ENCODE results near the gene LILRB2. TPM values are rescaled to one million over a fixed set of nuclear protein-coding genes. Genes with fewer than 3 reads are reported as not detected.
"Not testable (repeated sequence)": the region's sequence is repeated elsewhere in the genome, so short reads cannot be mapped to it uniquely, and the experiment has no call there.

Gene LILRB2
- polyA plus RNA-seq (2011; rRNA removed) (not detected in 2 replicates), polyA minus RNA-seq (2011; rRNA and poly(A)+ RNA removed) (not detected in 2 replicates)

GRCh38 chr19:54281007-54281728, at the start of gene LILRB2:
LILRB2 (minus strand) TSS chr19:54281110; CDS start chr19:54280496, 614 bp downstream.
- TF ChIP-seq CTCF (IDR thresholded peaks at IDR 0.05; ENCODE audit: insufficient read depth, low read depth, low read length) = no peak
- POLR2A ChIA-PET = no interaction called here

GRCh38 chr19:54329476-54330165, 48.7 kb upstream of the LILRB2 start:
- ChIA-PET CTCF (no interaction called here), POLR2A (no interaction called here)
- no peak for DNase-seq (ENCODE audit: low read depth)
- Histone ChIP-seq H3K27me3 (ENCODE audit: control insufficient read depth, insufficient read depth, low read length) (no peaks in the 10 kb centered on the region), H3K36me3 (ENCODE audit: control insufficient read depth, insufficient read depth, low read length) (no peaks in the 10 kb centered on the region), H3K4me3 (ENCODE audit: low read depth, low read length) (no peak overlapping the region)
- TF ChIP-seq CTCF (IDR thresholded peaks at IDR 0.05; ENCODE audit: insufficient read depth, low read depth, low read length) = no peak

More at GRCh38 chr19:54281007-54281728, at the start of gene LILRB2:
- Histone ChIP-seq H3K36me3 (ENCODE audit: control insufficient read depth, insufficient read depth, low read length) (no peaks in the 10 kb centered on the region), H3K4me3 (ENCODE audit: low read depth, low read length) (no peak within 1 kb of the TSS), H3K27me3 (ENCODE audit: control insufficient read depth, insufficient read depth, low read length) (no peaks in the 10 kb centered on the region)
- CTCF ChIA-PET = no interaction called here
- no peak for DNase-seq (ENCODE audit: low read depth)

- H3K36me3 ChIP-seq (ENCODE audit: control insufficient read depth, insufficient read depth, low read length); H3K27me3 ChIP-seq (ENCODE audit: control insufficient read depth, insufficient read depth, low read length); DNase-seq (ENCODE audit: low read depth); POLR2A ChIA-PET; H3K4me3 ChIP-seq (ENCODE audit: low read depth, low read length): not testable (repeated sequence)
- CTCF ChIA-PET = interaction anchor here (0.6 kb wide), 1 partner anchor 26 kb away, joined by 3 read pairs; no protein-coding TSS in a partner anchor
Observed at GRCh38 chr19:54328781-54329180, 47.9 kb upstream of the LILRB2 start.

GRCh38 chr19:54325631-54326030, 44.7 kb upstream of the LILRB2 start:
- H3K4me3 ChIP-seq (ENCODE audit: low read depth, low read length) = no peak overlapping the region
- TF ChIP-seq CTCF (IDR thresholded peaks at IDR 0.05; ENCODE audit: insufficient read depth, low read depth, low read length) = no peak
- CTCF ChIA-PET = interaction anchor here (1.1 to 1.5 kb wide), 3 partner anchors 15 to 63 kb away, joined by 3 to 6 read pairs (median 4); no protein-coding TSS in a partner anchor
- no peak for DNase-seq (ENCODE audit: low read depth)
- no peaks in the 10 kb centered on the region for H3K36me3 ChIP-seq (ENCODE audit: control insufficient read depth, insufficient read depth, low read length)
- no peaks in the 10 kb centered on the region for H3K27me3 ChIP-seq (ENCODE audit: control insufficient read depth, insufficient read depth, low read length)
- POLR2A ChIA-PET = no interaction called here

GRCh38 chr19:54325194-54325621, 44.3 kb upstream of the LILRB2 start:
- POLR2A ChIA-PET = no interaction called here
- Histone ChIP-seq H3K27me3 (ENCODE audit: control insufficient read depth, insufficient read depth, low read length) (peaks cover under 1% of the 10 kb centered on the region; the same call in 1 of the 2 replicates), H3K4me3 (ENCODE audit: low read depth, low read length) (no peak overlapping the region), H3K36me3 (ENCODE audit: control insufficient read depth, insufficient read depth, low read length) (no peaks in the 10 kb centered on the region)
- no peak for DNase-seq (ENCODE audit: low read depth)
- peak; percentile 77 for TF ChIP-seq CTCF (IDR thresholded peaks at IDR 0.05; ENCODE audit: insufficient read depth, low read depth, low read length)
- CTCF ChIA-PET = interaction anchor here (0.8 to 2.2 kb wide), 8 partner anchors 14 to 66 kb away, joined by 3 to 10 read pairs (median 5); no protein-coding TSS in a partner anchor
